ENCODE results near the gene ZC2HC1B.

The ZC2HC1B gene

DNA sequence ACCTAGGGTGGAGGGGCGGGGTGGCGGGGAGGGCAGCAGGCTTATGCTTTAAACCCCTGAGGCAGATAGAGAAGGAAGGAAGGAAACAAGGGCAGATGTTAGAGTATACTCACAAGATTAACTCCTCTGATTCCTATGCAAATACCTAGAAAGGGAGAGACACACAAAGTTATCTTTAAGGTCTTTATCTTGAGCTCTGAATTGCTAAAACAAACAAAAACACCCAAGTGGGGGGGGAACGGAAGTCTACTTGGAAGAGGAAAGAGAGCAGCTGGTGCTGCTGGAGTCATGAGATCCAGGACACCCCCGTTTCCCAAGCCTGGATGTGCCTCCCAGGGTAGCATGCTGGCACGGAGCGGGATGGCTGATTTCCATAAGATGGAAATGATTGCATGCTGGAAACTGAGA is 100.4 kb downstream of the ZC2HC1B start:
- DNase-seq (ENCODE audit: insufficient read length, low spot score) (no peak), FAIRE-seq (no peak)
- TF ChIP-seq, protein P1, sequence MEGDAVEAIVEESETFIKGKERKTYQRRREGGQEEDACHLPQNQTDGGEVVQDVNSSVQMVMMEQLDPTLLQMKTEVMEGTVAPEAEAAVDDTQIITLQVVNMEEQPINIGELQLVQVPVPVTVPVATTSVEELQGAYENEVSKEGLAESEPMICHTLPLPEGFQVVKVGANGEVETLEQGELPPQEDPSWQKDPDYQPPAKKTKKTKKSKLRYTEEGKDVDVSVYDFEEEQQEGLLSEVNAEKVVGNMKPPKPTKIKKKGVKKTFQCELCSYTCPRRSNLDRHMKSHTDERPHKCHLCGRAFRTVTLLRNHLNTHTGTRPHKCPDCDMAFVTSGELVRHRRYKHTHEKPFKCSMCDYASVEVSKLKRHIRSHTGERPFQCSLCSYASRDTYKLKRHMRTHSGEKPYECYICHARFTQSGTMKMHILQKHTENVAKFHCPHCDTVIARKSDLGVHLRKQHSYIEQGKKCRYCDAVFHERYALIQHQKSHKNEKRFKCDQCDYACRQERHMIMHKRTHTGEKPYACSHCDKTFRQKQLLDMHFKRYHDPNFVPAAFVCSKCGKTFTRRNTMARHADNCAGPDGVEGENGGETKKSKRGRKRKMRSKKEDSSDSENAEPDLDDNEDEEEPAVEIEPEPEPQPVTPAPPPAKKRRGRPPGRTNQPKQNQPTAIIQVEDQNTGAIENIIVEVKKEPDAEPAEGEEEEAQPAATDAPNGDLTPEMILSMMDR (IDR thresholded peaks at IDR 0.05; ENCODE audit: insufficient read depth, missing control alignments), result no peak

DNA sequence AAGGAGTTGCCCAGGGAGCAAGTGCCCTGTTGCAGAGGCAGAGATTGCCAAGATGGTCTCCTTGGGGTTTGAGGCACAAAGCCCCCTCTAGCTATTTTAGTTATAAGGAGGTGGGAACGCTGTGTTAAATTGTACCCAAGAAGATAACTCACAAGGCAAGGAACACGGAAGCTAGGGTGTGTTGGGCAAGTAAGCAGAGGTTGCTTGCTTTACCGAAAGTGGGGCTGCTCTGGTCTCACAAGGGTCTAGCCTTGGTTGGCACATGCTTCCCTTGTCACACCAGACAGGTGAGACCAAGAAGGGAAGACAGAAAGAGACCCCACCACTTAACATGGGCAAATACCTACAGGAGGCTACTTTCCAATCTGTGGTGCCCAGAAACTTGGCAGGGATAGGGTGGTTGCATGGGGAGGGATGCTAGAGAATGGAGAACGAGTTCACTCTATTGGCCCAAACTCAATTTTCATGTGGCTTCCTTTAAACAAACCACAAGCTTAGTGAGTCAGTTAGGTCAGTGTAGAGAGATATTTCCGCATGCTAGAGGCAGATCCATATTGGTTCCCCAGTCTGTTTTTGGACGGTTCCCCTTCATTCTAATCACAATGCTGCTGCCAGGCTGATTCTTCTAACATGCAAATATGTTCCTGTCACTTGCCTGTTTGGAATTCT is 101.4 kb downstream of the ZC2HC1B start:
- FAIRE-seq (no peak), DNase-seq (ENCODE audit: insufficient read length, low spot score) (no peak)
- TF ChIP-seq, protein P1 (IDR thresholded peaks at IDR 0.05; ENCODE audit: insufficient read depth, missing control alignments), result no peak

DNA sequence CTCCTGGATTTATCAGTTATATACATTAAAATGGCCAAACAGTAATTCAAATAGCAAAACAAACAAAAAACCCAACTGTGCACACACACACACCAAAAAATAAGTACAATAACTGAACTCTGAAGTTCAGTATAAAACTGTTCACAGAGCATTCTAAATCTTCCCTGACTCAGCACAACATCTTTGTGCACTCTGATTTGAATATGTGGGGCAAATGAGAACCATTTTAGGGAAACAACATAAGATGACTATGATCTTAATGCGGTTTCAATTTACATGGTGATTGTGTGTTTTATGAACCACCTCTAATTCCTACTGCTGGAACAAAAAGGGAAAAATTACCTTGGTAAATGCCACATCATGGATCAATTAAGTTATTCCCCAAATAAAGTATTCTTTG is 102.0 kb downstream of the ZC2HC1B start:
- DNase-seq (ENCODE audit: insufficient read length, low spot score) (no peak), FAIRE-seq (no peak)
- TF ChIP-seq, protein P1 (IDR thresholded peaks at IDR 0.05; ENCODE audit: insufficient read depth, missing control alignments), result no peak

DNA sequence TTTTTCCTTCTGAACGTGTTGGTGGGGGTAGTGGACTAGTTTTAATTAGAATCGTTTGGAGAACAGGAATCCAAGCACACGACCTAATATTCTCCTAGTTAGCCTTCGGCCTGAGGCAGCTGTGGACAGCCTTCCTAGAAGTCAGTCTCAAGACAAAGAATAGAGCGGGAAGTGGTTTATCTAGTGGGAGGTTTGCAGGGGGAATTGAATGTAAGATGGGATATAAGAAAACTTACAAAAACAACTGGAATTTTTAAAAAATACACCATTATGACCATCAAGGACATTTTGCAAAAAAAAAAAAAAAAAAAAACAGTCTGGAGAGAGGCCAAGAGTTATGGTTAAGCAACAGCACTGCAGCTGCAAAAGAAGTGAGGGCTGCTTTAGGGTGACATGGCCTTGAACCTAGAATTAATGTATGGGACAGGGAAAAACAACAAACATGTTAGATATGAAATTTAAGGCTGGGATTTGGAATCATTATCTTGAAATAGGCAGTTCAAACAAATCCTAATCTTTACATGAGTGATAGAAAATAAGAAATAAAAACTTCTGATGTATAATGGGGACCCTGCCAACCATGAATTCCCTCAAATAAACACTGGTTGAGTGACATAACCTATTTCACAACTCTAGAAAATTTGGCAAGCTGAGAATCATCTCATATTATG is 103.6 kb downstream of the ZC2HC1B start:
- FAIRE-seq (no peak), DNase-seq (ENCODE audit: insufficient read length, low spot score) (no peak)
- TF ChIP-seq, protein P1 (IDR thresholded peaks at IDR 0.05; ENCODE audit: insufficient read depth, missing control alignments), result no peak

DNA sequence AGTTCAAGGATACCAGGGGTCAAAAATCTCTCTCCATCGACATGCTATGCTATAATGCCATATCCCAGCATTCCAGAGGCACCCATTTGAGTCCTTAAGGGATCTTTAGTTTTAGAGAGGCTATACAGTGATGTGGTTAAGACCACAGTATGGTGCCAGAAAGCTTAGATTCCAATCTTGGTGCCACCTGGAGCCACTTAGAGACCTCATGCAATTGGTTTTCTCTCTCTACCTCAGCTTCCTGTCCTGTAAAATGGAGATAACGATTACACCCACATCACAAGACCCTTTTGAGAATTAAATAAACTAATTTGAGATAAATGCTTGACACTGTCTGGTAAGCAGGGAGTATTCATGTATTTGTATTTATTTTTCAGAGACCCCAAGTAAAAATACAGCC is 104.8 kb downstream of the ZC2HC1B start:
- TF ChIP-seq, protein P1 (IDR thresholded peaks at IDR 0.05; ENCODE audit: insufficient read depth, missing control alignments), result no peak
- FAIRE-seq (no peak), DNase-seq (ENCODE audit: insufficient read length, low spot score) (no peak)

DNA sequence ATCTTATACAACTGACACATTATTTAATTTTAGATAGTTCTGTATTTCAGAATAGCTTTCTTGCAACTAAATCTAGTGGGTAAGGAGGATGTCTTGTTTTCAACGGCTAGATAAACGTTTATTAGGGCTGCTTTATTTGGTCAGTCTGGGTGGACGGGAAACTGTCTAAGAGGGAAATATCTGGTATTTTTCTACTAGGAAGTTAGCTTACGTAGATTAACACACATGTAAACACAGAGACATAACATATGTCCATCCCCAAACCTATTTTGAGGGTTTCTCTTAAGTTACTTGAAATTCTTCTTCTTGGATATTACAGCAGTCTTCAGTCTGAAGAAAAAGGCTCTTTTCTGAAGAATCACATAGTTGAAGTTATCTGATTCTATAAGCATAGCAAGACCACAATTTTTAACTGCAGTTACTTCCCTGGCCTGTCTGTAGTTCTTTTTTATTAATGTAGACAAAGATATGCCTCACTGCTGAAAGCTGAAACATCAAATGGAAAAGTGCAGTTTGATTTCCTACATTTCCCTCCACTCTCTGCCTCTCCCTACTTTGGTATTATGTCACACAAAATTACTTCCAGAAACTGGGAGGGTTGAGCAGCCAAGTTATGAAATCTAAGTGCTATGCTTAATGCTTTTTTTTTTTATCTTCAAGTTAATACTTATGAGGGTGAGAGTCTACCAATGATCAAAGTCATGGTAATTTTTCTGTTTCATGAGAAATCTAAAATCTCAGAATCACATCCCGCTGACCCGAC is 106.4 kb downstream of the ZC2HC1B start:
- DNase-seq (ENCODE audit: insufficient read length, low spot score) (no peak), FAIRE-seq (no peak)
- TF ChIP-seq, protein P1 (IDR thresholded peaks at IDR 0.05; ENCODE audit: insufficient read depth, missing control alignments), result no peak

All from D721Med (cell line).